HL-60/S4 treated with phorbol 12-myristate 13-acetate at 8.2 ng/mL for 4 days and 3 days (cell line): Measurements from ENCODE around the gene COL4A2.

ENCODE experiments used
- in situ Hi-C: fragments of 300-500 bp; cut with MboI; formaldehyde crosslinking; loops from 2 replicates; pipeline ENCODE4 v1.15.0; 2022; ENCODE audit warnings: low sequenced_read_pairs

COL4A2 gene

GRCh38 chr13:110562036-110562597, 255.0 kb downstream of the COL4A2 start:
- in situ Hi-C loops: loop anchor here (25.0 kb wide), 1 partner anchor 100 kb away; no protein-coding TSS in a partner anchor
